RWPE1 (cell line): ENCODE data around the gene SCYL2.
"Not testable (repeated sequence)": the region's sequence is repeated elsewhere in the genome, so short reads cannot be mapped to it uniquely, and the experiment has no call there.

Experiments used
- CTCF ChIA-PET: fragments of 350-600 bp; sonication (Branson Sonifier 250); formaldehyde crosslinking; extraction: SDS; loops from one replicate; lab custom pipeline; 2021; lab: Yijun Ruan, JAX
- POLR2A ChIA-PET: fragments of 400-600 bp; formaldehyde crosslinking; extraction: SDS; loops from one replicate; lab custom pipeline; 2020; ENCODE audit warnings: antibody characterized with exemption; ENCODE audit not compliant: low non-redundant PET; lab: Yijun Ruan, JAX
- DNase-seq: peaks from one replicate; pipeline ENCODE4 v3.0.0; 2012; ENCODE audit warnings: low spot score
- H3K27ac ChIP-seq: fragments of 450-650 bp; 2 replicates; pipeline ENCODE4 v1.5.1; 2017
- CTCF ChIP-seq: fragments of 450-650 bp; conservative IDR thresholded peaks from 2 replicates; pipeline ENCODE4 v1.5.1; 2017; ENCODE audit warnings: low read depth, mild to moderate bottlenecking

Gene SCYL2

GRCh38 chr12:100302081-100302480 lies 35.1 kb downstream of the SCYL2 start:
- CTCF ChIA-PET = no interaction called here
- TF ChIP-seq CTCF = no peak

GRCh38 chr12:100303831-100304230 lies 36.9 kb downstream of the SCYL2 start:
- POLR2A ChIA-PET = no interaction called here
- CTCF ChIA-PET = interaction anchor here (0.6 kb wide), 1 partner anchor 839 kb away, joined by 3 read pairs; no protein-coding TSS in a partner anchor
- H3K27ac ChIP-seq = no peak overlapping the region
- no peak for TF ChIP-seq CTCF
- no peak for DNase-seq

More at GRCh38 chr12:100302081-100302480, 35.1 kb downstream of the SCYL2 start:
- no peak overlapping the region for H3K27ac ChIP-seq
- POLR2A ChIA-PET = no interaction called here
- no peak for DNase-seq

- H3K27ac ChIP-seq, DNase-seq, POLR2A ChIA-PET: not testable (repeated sequence)
- CTCF ChIA-PET = interaction anchor here (0.6 kb wide), 1 partner anchor 839 kb away, joined by 3 read pairs; no protein-coding TSS in a partner anchor
These were observed 37.4 kb downstream of the SCYL2 start for GRCh38 chr12:100304334-100304733.

- DNase-seq, H3K27ac ChIP-seq, POLR2A ChIA-PET, CTCF ChIA-PET: not testable (repeated sequence)
These were observed 41.2 kb downstream of the SCYL2 start for GRCh38 chr12:100308138-100308537.

- DNase-seq = no peak
- H3K27ac ChIP-seq = no peak overlapping the region
- ChIA-PET POLR2A (no interaction called here), CTCF (no interaction called here)
- no peak for TF ChIP-seq CTCF
These were observed 44.3 kb downstream of the SCYL2 start for GRCh38 chr12:100311317-100311716.

GRCh38 chr12:100317371-100317770 lies 50.4 kb downstream of the SCYL2 start:
- H3K27ac ChIP-seq = no peak overlapping the region
- TF ChIP-seq CTCF = no peak
- DNase-seq = no peak
- ChIA-PET CTCF (interaction anchor here (0.5 kb wide), 1 partner anchor 1097 kb away, joined by 3 read pairs; no protein-coding TSS in a partner anchor), POLR2A (no interaction called here)

GRCh38 chr12:100324498-100324897 lies 57.5 kb downstream of the SCYL2 start:
- TF ChIP-seq CTCF = no peak
- no peak for DNase-seq
- ChIA-PET POLR2A (no interaction called here), CTCF (interaction anchor here (0.6 kb wide), 1 partner anchor 1198 kb away, joined by 4 read pairs; no protein-coding TSS in a partner anchor)
- H3K27ac ChIP-seq = no peak overlapping the region
